ENCODE measurements around the gene XAGE3. TPM values are rescaled to one million over a fixed set of nuclear protein-coding genes. Genes with fewer than 3 reads are reported as not detected.
"Not testable (repeated sequence)": the region's sequence is repeated elsewhere in the genome, so short reads cannot be mapped to it uniquely, and the experiment has no call there.

Gene XAGE3, protein sequence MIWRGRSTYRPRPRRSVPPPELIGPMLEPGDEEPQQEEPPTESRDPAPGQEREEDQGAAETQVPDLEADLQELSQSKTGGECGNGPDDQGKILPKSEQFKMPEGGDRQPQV
- total RNA-seq = not detected

GRCh38 chrX:52867610-52868348, at the start of gene XAGE3:
TSS of gene XAGE3 (minus strand) at chrX:52868083. CDS start at chrX:52867133, 950 bp downstream.
- Mint-ChIP-seq H3K27me3 (ENCODE audit: low read depth) (peaks cover 2% of the 10 kb centered on the region), H3K4me1 (ENCODE audit: low read depth) (no peaks in the 10 kb centered on the region), H3K9me3 (no peaks in the 10 kb centered on the region), H3K36me3 (ENCODE audit: insufficient read depth) (no peaks in the 10 kb centered on the region), H3K4me3 (no peak within 1 kb of the TSS)
- ATAC-seq (no peak), DNase-seq (no peak)

- not testable (repeated sequence) for H3K4me3 Mint-ChIP-seq; DNase-seq; H3K4me1 Mint-ChIP-seq (ENCODE audit: low read depth); H3K9me3 Mint-ChIP-seq; H3K36me3 Mint-ChIP-seq (ENCODE audit: insufficient read depth); H3K27me3 Mint-ChIP-seq (ENCODE audit: low read depth); ATAC-seq
Observed at GRCh38 chrX:52914704-52915103, 46.8 kb upstream of the XAGE3 start.

DNA sequence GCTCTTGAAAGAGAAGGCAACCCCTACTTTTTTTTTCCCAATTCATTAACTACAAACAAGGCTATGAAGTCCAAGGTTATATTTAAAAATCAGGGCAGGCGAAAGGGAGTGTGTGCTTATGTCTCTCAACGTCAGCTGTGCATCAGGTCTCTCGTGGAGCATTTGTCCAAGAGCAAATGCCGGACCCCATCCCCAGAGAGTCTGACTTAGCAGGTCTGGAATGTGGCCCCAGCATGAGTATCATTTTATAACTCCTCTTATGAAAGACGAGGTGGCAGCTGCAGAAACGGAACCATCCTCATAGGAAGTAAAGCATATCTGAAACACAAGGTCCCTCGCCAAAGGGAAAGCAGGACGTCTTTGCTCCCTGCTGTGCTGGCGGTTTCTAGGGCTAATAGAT, 45.8 kb upstream of the XAGE3 start:
- ATAC-seq; H3K4me3 Mint-ChIP-seq; DNase-seq; H3K27me3 Mint-ChIP-seq (ENCODE audit: low read depth); H3K36me3 Mint-ChIP-seq (ENCODE audit: insufficient read depth); H3K9me3 Mint-ChIP-seq; H3K4me1 Mint-ChIP-seq (ENCODE audit: low read depth): not testable (repeated sequence)

DNA sequence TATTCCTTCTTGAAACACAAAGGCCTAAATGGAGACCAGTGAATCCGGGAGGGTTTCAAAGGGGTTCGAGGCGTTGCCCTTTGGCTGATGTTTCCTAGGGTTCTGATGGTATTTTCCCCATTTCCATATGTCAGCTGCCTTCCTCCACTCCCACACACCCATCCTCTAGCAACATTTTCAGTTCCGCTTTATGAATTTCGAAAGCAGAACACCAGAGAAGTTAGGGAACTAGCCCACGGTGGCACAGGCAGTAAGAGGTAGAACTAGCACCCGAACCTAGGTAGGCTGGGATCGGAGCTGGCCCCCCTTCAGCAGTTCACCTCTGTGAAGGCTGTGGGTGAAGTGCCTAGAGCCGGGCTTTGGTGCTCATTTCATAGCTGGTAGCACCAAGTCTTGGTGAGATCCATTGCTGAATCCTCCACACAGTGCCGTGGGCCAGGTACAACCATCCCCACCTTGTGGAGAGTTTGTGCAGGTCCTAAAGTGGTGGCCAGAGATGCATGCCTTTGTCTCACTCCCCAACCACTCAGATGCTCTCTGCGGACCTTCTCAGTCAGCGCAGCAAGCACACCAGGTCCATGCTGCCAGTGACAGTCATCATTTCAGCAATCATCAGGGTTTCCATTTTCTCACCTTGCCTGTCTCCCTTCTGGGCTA, 41.6 kb upstream of the XAGE3 start:
- not testable (repeated sequence) for H3K36me3 Mint-ChIP-seq (ENCODE audit: insufficient read depth); H3K9me3 Mint-ChIP-seq; H3K4me1 Mint-ChIP-seq (ENCODE audit: low read depth); H3K27me3 Mint-ChIP-seq (ENCODE audit: low read depth); DNase-seq; ATAC-seq; H3K4me3 Mint-ChIP-seq

DNA sequence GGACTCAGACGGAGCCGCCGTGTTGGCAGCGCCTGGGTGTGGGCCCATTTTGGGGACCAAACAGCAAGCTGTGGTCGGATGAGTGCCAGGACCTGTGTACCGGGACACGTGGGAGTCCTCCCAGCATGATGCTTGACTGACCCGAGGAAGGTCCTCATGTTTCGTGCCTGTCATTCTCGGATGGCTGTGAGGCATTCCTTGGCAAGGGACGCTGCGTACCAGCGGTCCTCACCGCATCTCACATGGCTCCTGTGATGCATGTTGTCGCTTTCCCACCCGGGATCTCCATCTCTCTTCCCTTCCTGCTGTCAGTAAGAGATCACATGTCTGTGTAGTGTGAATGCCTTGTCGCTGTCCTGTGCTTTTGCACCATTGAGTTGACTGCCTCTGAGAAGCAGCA, 40.0 kb upstream of the XAGE3 start:
- not testable (repeated sequence) for H3K4me1 Mint-ChIP-seq (ENCODE audit: low read depth); ATAC-seq

GRCh38 chrX:52907137-52907536, 39.3 kb upstream of the XAGE3 start:
- not testable (repeated sequence) for H3K4me3 Mint-ChIP-seq; H3K27me3 Mint-ChIP-seq (ENCODE audit: low read depth); DNase-seq; H3K9me3 Mint-ChIP-seq; H3K4me1 Mint-ChIP-seq (ENCODE audit: low read depth); H3K36me3 Mint-ChIP-seq (ENCODE audit: insufficient read depth); ATAC-seq

More for the DNA sequence above, 40.0 kb upstream of the XAGE3 start:
- DNase-seq; H3K9me3 Mint-ChIP-seq; H3K4me3 Mint-ChIP-seq; H3K36me3 Mint-ChIP-seq (ENCODE audit: insufficient read depth); H3K27me3 Mint-ChIP-seq (ENCODE audit: low read depth): not testable (repeated sequence)

- not testable (repeated sequence) for H3K4me3 Mint-ChIP-seq; H3K4me1 Mint-ChIP-seq (ENCODE audit: low read depth); H3K9me3 Mint-ChIP-seq; DNase-seq; H3K27me3 Mint-ChIP-seq (ENCODE audit: low read depth); ATAC-seq; H3K36me3 Mint-ChIP-seq (ENCODE audit: insufficient read depth)
Observed at GRCh38 chrX:52906072-52906471, 38.2 kb upstream of the XAGE3 start.

- not testable (repeated sequence) for H3K4me1 Mint-ChIP-seq (ENCODE audit: low read depth); ATAC-seq; H3K27me3 Mint-ChIP-seq (ENCODE audit: low read depth); H3K9me3 Mint-ChIP-seq; DNase-seq; H3K4me3 Mint-ChIP-seq; H3K36me3 Mint-ChIP-seq (ENCODE audit: insufficient read depth)
Observed at GRCh38 chrX:52905531-52905930, 37.6 kb upstream of the XAGE3 start.

DNA sequence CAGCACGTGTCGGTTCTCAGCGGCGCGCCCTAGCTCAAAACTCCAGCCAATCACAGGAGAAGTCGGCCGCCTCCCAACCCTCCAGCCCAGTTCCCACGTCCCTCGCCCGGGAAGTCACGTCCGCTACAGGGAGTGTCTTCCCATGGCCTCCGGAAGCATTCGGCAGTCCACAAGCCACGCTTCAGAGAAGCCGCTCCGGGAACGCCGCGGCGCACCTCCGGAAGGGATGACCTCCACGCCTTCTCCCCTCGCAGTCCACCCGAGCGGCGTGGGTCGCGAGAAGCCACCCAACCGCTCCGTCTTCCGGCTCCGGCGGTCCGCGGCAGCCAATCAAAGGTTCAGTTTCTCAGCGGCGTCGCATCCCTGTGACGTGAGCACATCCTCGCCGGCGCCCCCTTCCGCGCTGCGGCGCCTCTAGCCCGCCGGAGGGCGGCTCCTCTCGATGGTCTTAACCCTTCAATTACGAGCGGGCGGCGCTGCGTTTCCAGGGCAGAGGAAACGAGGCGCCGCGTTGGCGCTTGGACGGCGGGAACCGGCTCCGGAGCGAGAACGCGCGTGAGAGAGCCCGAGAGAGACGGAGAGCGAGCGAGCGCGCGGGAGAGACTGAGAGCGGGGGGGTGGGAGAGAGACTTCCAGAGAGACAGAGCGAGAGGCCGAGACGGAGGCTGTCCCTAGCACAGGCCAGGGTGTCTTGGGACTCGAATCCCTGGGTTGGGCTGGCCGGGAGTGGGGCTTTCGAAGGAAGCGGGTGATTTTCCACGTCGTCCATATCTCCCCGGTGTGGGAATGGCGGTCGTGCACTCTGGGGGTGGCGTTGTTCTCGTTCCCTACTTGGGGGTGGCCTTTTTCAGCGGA, 29.2 kb upstream of the XAGE3 start, which contains the start of gene FAM156B:
Gene FAM156B, plus strand, starts transcription at position 476 of the 855 bp plus-strand sequence. CDS start 9,896 bp downstream, outside the sequence.
- H3K4me3 Mint-ChIP-seq; H3K9me3 Mint-ChIP-seq; H3K27me3 Mint-ChIP-seq (ENCODE audit: low read depth); H3K4me1 Mint-ChIP-seq (ENCODE audit: low read depth); DNase-seq; H3K36me3 Mint-ChIP-seq (ENCODE audit: insufficient read depth): not testable (repeated sequence)
- peak; percentile 86 for ATAC-seq

DNA sequence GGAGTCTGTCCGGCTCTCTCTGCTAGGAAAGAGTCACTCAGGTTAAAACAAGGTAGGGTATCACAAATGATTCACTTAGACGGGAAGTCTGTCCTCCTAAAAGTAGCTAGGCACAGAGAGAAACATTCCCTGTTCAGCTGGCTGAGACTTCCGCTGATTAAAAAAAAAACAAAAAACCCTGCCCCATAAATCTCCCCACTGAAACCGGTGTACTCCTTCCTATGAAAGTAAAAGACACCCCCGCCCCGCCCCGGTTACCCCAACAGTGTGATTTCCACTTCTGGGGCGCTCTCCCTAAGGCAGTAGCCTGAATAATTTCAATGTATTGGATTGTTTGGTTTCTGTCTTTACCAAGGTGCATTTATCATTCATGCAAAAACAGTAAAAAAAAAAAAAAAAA, 28.6 kb upstream of the XAGE3 start:
- H3K9me3 Mint-ChIP-seq; H3K36me3 Mint-ChIP-seq (ENCODE audit: insufficient read depth); H3K4me1 Mint-ChIP-seq (ENCODE audit: low read depth); H3K27me3 Mint-ChIP-seq (ENCODE audit: low read depth); H3K4me3 Mint-ChIP-seq; DNase-seq: not testable (repeated sequence)
- ATAC-seq = peak; percentile 2 to 5

GRCh38 chrX:52888090-52888489, 20.2 kb upstream of the XAGE3 start:
- H3K4me1 Mint-ChIP-seq (ENCODE audit: low read depth); H3K27me3 Mint-ChIP-seq (ENCODE audit: low read depth); H3K36me3 Mint-ChIP-seq (ENCODE audit: insufficient read depth); H3K9me3 Mint-ChIP-seq; DNase-seq; ATAC-seq; H3K4me3 Mint-ChIP-seq: not testable (repeated sequence)

GRCh38 chrX:52887459-52887858, 19.6 kb upstream of the XAGE3 start:
- not testable (repeated sequence) for ATAC-seq; H3K27me3 Mint-ChIP-seq (ENCODE audit: low read depth); DNase-seq; H3K36me3 Mint-ChIP-seq (ENCODE audit: insufficient read depth); H3K4me3 Mint-ChIP-seq; H3K9me3 Mint-ChIP-seq; H3K4me1 Mint-ChIP-seq (ENCODE audit: low read depth)

GRCh38 chrX:52876386-52876785, 8.5 kb upstream of the XAGE3 start:
- not testable (repeated sequence) for H3K9me3 Mint-ChIP-seq; H3K27me3 Mint-ChIP-seq (ENCODE audit: low read depth); H3K4me1 Mint-ChIP-seq (ENCODE audit: low read depth); H3K4me3 Mint-ChIP-seq; H3K36me3 Mint-ChIP-seq (ENCODE audit: insufficient read depth); DNase-seq; ATAC-seq

- not testable (repeated sequence) for ATAC-seq; H3K4me1 Mint-ChIP-seq (ENCODE audit: low read depth); DNase-seq; H3K4me3 Mint-ChIP-seq; H3K9me3 Mint-ChIP-seq; H3K27me3 Mint-ChIP-seq (ENCODE audit: low read depth); H3K36me3 Mint-ChIP-seq (ENCODE audit: insufficient read depth)
Observed at GRCh38 chrX:52875436-52875835, 7.6 kb upstream of the XAGE3 start.
